Liver (tissue), 9 donors: ENCODE results near the gene SATB1. TPM values are rescaled to one million over a fixed set of nuclear protein-coding genes. Genes with fewer than 3 reads are reported as not detected.

Experiments used
- DNase-seq: peaks from one replicate; pipeline ENCODE4 v3.0.0-alpha.2; 2017; ENCODE audit warnings: low spot score
- H3K27ac ChIP-seq, 2 donors: one replicate each; pipeline ENCODE4 v1.7.0; 2013; ENCODE audit warnings: inconsistent platforms in 2 of 2, low read length in 2 of 2, control low read depth in 1 of 2, low read depth in 1 of 2, mild to moderate bottlenecking in 1 of 2
- H3K27me3 ChIP-seq, 4 donors: one replicate each; pipeline versions ENCODE4 v1.6.1 to v1.7.0; 2013; ENCODE audit warnings: low read length in 3 of 4, inconsistent platforms in 1 of 4, mild to moderate bottlenecking in 1 of 4, moderate library complexity in 1 of 4; ENCODE audit not compliant: control insufficient read depth in 4 of 4, insufficient read depth in 4 of 4
- H3K36me3 ChIP-seq, 4 donors: one replicate each; pipeline versions ENCODE4 v1.6.1 to v1.7.0; 2013; ENCODE audit warnings: low read length in 3 of 4, mild to moderate bottlenecking in 3 of 4, low read depth in 1 of 4, moderate library complexity in 1 of 4; ENCODE audit not compliant: control insufficient read depth in 4 of 4, insufficient read depth in 3 of 4
- H3K4me1 ChIP-seq, 4 donors: one replicate each; pipeline versions ENCODE4 v1.6.1 to v1.7.0; 2013; ENCODE audit warnings: low read length in 3 of 4, mild to moderate bottlenecking in 3 of 4, moderate library complexity in 1 of 4; ENCODE audit not compliant: control insufficient read depth in 4 of 4, insufficient read depth in 4 of 4
- H3K4me3 ChIP-seq, 3 donors: one replicate each; pipeline versions ENCODE4 v1.6.1 to v1.7.0; 2013; ENCODE audit warnings: low read length in 3 of 3, control low read depth in 1 of 3, low read depth in 1 of 3, mild to moderate bottlenecking in 1 of 3
- H3K9ac ChIP-seq, 2 donors: one replicate each; pipeline ENCODE4 v1.7.0; 2013; ENCODE audit warnings: low read length in 2 of 2, mild to moderate bottlenecking in 2 of 2, moderate library complexity in 2 of 2, control low read depth in 1 of 2, low read depth in 1 of 2
- H3K9me3 ChIP-seq, 4 donors: one replicate each; pipeline versions ENCODE4 v1.6.1 to v1.7.0; 2013; ENCODE audit warnings: low read length in 3 of 4; ENCODE audit not compliant: control insufficient read depth in 4 of 4
- FOXA1 ChIP-seq: IDR thresholded peaks from 2 replicates; pipeline ENCODE4 v1.6.1; 2016; ENCODE audit warnings: antibody characterized with exemption
- FOXA2 ChIP-seq: IDR thresholded peaks from 2 replicates; pipeline ENCODE4 v1.6.1; 2016; ENCODE audit warnings: antibody characterized with exemption
- GABPA ChIP-seq, 2 donors: IDR thresholded peaks in 1 of 2; conservative IDR thresholded peaks in 1 of 2; 2 replicates each; pipeline ENCODE4 v1.6.1; 2016; ENCODE audit warnings: antibody characterized with exemption in 2 of 2, mild to moderate bottlenecking in 1 of 2, moderate library complexity in 1 of 2
- HNF4A ChIP-seq, 2 donors: conservative IDR thresholded peaks; 2 replicates each; pipeline ENCODE4 v1.6.1; 2016; ENCODE audit warnings: antibody characterized with exemption in 2 of 2, mild to moderate bottlenecking in 2 of 2
- HNF4G ChIP-seq: IDR thresholded peaks from 2 replicates; pipeline ENCODE4 v1.6.1; 2016; ENCODE audit warnings: antibody characterized with exemption
- JUND ChIP-seq, 2 donors: IDR thresholded peaks; 2 replicates each; pipeline ENCODE4 v1.6.1; 2016; ENCODE audit warnings: antibody characterized with exemption in 2 of 2
- RAD21 ChIP-seq, 2 donors: IDR thresholded peaks; 2 replicates each; pipeline ENCODE4 v1.6.1; 2016; ENCODE audit warnings: antibody characterized with exemption in 2 of 2, mild to moderate bottlenecking in 2 of 2
- RXRA ChIP-seq, 2 donors: IDR thresholded peaks; 2 replicates each; pipeline ENCODE4 v1.6.1; 2017 to 2018; ENCODE audit warnings: antibody characterized with exemption in 2 of 2, mild to moderate bottlenecking in 1 of 2
- SP1 ChIP-seq: IDR thresholded peaks from 2 replicates; pipeline ENCODE4 v1.6.1; 2018; ENCODE audit warnings: antibody characterized with exemption, mild to moderate bottlenecking
- TAF1 ChIP-seq: conservative IDR thresholded peaks from 2 replicates; pipeline ENCODE4 v1.6.1; 2016; ENCODE audit warnings: antibody characterized with exemption, mild to moderate bottlenecking
- WGBS: extraction: QIAGEN DNeasy Blood & Tissue Kit; methylation state at CpG from one replicate; pipeline ENCODE4 v1.1.7; 2013; 5-methylcytosine and 5-hydroxymethylcytosine counted together
- polyA plus RNA-seq, 2 donors: library from polyadenylated mRNA; stranded (reverse) in 1 of 2; unstranded in 1 of 2; fragments of 200-250 nt in 1 of 2; fragments of >200 nt in 1 of 2; fragmentation: Nextera tagmentation in 1 of 2; extraction: Ambion mirVana in 1 of 2; gene quantifications; one replicate each; pipeline versions ENCODE4 v1.2.1 to v1.2.3, GENCODE V29; 2013 to 2015
- total RNA-seq, 2 donors: library from RNA; depleted of rRNA; stranded (reverse); fragments of >200 nt; gene quantifications; one replicate each; pipeline ENCODE4 v1.2.3, GENCODE V29; 2014
- TF ChIP-seq, protein P1 (sequence below): IDR thresholded peaks from 2 replicates; pipeline ENCODE4 v1.6.1; 2016; ENCODE audit warnings: antibody characterized with exemption
- TF ChIP-seq, protein P2 (sequence below): IDR thresholded peaks from 2 replicates; pipeline ENCODE4 v1.6.1; 2016; ENCODE audit warnings: antibody characterized with exemption
- TF ChIP-seq, protein P3 (sequence below): IDR thresholded peaks from 2 replicates; pipeline ENCODE4 v1.6.1; 2016; ENCODE audit warnings: antibody characterized with exemption, mild to moderate bottlenecking
- donor health status: healthy.
- donor health status: healthy.
- donor health status: healthy.
- donor health status: healthy.
- donor health status: healthy.

Gene SATB1
- total and polyA plus RNA-seq, 4 donors = 4.3 to 23.7 (median 10.5) TPM

GRCh38 chr3:18385706-18386105 is 39.4 kb downstream of the SATB1 start:
- TF ChIP-seq HNF4G = no peak
- TF ChIP-seq RAD21 (IDR thresholded peaks at IDR 0.05) = no peak
- TF ChIP-seq, protein P1, sequence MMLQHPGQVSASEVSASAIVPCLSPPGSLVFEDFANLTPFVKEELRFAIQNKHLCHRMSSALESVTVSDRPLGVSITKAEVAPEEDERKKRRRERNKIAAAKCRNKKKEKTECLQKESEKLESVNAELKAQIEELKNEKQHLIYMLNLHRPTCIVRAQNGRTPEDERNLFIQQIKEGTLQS = no peak
- no peak for TF ChIP-seq RXRA (IDR thresholded peaks at IDR 0.05)
- TF ChIP-seq FOXA2 = no peak
- TF ChIP-seq SP1 = no peak
- no peak for TF ChIP-seq TAF1
- TF ChIP-seq GABPA (IDR thresholded peaks at IDR 0.05 in 1 of 2, conservative IDR thresholded peaks at IDR 0.05 in 1 of 2) = no peak
- TF ChIP-seq, protein P2, sequence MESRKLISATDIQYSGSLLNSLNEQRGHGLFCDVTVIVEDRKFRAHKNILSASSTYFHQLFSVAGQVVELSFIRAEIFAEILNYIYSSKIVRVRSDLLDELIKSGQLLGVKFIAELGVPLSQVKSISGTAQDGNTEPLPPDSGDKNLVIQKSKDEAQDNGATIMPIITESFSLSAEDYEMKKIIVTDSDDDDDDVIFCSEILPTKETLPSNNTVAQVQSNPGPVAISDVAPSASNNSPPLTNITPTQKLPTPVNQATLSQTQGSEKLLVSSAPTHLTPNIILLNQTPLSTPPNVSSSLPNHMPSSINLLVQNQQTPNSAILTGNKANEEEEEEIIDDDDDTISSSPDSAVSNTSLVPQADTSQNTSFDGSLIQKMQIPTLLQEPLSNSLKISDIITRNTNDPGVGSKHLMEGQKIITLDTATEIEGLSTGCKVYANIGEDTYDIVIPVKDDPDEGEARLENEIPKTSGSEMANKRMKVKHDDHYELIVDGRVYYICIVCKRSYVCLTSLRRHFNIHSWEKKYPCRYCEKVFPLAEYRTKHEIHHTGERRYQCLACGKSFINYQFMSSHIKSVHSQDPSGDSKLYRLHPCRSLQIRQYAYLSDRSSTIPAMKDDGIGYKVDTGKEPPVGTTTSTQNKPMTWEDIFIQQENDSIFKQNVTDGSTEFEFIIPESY = no peak
- TF ChIP-seq HNF4A (conservative IDR thresholded peaks at IDR 0.05) = no peak
- H3K36me3 ChIP-seq = peaks cover 0 to 7% (median 4%) of the 10 kb centered on the region in 4 donors
- H3K27ac ChIP-seq = no peak overlapping the region
- H3K4me1 ChIP-seq = no peaks in the 10 kb centered on the region
- H3K27me3 ChIP-seq = no peaks in the 10 kb centered on the region
- no peak overlapping the region for H3K9ac ChIP-seq
- no peaks in the 10 kb centered on the region for H3K9me3 ChIP-seq
- WGBS = 96% methylated on average over 4 of the region's 4 CpGs
- no peak for DNase-seq
- H3K4me3 ChIP-seq = no peak overlapping the region

DNA sequence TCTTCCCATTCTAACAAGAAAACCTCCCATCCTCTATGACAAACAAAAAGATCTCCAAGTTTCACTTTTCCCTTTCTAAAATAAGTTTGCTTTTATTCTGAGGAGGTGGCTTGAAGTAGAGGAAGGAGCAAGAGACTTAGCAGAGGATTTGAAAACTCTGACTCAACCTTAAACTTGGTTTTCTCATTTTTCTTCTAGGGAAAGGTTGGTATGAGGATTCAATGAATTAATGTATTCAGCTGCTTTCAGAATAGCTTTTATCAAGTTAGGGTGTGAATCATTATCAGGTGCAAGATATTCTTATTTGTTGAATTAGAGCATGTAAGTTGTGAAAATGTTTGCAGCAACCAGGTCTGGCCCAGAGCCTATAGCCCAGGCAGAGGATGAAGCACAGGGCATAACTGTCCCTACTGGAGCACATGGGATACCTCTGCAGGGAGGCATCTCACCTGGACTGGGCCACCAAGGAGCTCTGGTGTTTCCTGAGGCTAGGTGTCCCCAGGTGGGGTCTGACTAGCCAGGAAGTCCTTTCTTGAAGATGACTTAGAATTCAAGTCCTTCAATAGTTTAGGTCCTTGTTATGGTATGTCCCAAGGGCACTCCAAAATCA is 42.3 kb downstream of the SATB1 start:
- peaks cover 0 to 7% (median 4%) of the 10 kb centered on the region in 4 donors for H3K36me3 ChIP-seq
- TF ChIP-seq HNF4A (conservative IDR thresholded peaks at IDR 0.05) = no peak
- no peak for TF ChIP-seq TAF1
- TF ChIP-seq, protein P3, sequence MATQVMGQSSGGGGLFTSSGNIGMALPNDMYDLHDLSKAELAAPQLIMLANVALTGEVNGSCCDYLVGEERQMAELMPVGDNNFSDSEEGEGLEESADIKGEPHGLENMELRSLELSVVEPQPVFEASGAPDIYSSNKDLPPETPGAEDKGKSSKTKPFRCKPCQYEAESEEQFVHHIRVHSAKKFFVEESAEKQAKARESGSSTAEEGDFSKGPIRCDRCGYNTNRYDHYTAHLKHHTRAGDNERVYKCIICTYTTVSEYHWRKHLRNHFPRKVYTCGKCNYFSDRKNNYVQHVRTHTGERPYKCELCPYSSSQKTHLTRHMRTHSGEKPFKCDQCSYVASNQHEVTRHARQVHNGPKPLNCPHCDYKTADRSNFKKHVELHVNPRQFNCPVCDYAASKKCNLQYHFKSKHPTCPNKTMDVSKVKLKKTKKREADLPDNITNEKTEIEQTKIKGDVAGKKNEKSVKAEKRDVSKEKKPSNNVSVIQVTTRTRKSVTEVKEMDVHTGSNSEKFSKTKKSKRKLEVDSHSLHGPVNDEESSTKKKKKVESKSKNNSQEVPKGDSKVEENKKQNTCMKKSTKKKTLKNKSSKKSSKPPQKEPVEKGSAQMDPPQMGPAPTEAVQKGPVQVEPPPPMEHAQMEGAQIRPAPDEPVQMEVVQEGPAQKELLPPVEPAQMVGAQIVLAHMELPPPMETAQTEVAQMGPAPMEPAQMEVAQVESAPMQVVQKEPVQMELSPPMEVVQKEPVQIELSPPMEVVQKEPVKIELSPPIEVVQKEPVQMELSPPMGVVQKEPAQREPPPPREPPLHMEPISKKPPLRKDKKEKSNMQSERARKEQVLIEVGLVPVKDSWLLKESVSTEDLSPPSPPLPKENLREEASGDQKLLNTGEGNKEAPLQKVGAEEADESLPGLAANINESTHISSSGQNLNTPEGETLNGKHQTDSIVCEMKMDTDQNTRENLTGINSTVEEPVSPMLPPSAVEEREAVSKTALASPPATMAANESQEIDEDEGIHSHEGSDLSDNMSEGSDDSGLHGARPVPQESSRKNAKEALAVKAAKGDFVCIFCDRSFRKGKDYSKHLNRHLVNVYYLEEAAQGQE = no peak
- no peak for TF ChIP-seq JUND (IDR thresholded peaks at IDR 0.05)
- no peak for DNase-seq

DNA sequence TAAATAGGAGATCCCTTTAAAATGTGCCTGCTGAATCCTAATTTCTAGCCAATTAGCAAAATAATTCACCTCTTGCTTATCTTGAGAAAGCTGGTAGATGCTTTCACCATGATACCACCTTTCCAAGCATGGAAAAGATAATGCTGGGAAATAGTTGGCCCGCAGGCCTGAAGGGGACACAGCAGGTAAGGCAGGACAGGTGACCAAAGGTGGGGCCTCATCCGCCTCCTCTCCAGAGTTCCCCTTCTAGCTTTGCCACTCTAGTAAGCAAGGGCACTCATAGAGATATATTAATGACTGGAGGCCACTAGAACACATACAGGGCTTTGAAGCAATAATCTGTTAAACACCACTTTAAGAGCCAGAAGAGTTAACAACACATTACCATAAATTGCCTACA is 45.5 kb downstream of the SATB1 start:
- H3K36me3 ChIP-seq = peaks cover 0 to 15% (median 0%) of the 10 kb centered on the region in 4 donors

More for the DNA sequence above, 42.3 kb downstream of the SATB1 start:
- Histone ChIP-seq H3K4me3 (no peak overlapping the region), H3K4me1 (no peaks in the 10 kb centered on the region), H3K27me3 (no peaks in the 10 kb centered on the region), H3K9ac (no peak overlapping the region), H3K27ac (no peak overlapping the region), H3K9me3 (no peaks in the 10 kb centered on the region)

More for the DNA sequence above, 45.5 kb downstream of the SATB1 start:
- 96% methylated on average over 2 of the region's 2 CpGs for WGBS
- H3K9me3 ChIP-seq = no peaks in the 10 kb centered on the region
- H3K4me1 ChIP-seq = no peaks in the 10 kb centered on the region
- H3K9ac ChIP-seq = no peak overlapping the region
- no peak for DNase-seq
- no peak overlapping the region for H3K4me3 ChIP-seq
- no peak overlapping the region for H3K27ac ChIP-seq
- no peaks in the 10 kb centered on the region for H3K27me3 ChIP-seq
- TF ChIP-seq HNF4A (conservative IDR thresholded peaks at IDR 0.05) (no peak), HNF4G (no peak), SP1 (no peak), FOXA1 (no peak)
